Neuronal stem cell (in vitro differentiated cells): ENCODE measurements around the gene PPP1R3D.

Experiments
- DNase-seq: peaks from one replicate; pipeline ENCODE4 v3.0.0-alpha.2; 2013; ENCODE audit warnings: low spot score
- H2AFZ ChIP-seq: one replicate; pipeline ENCODE4 v1.6.1; 2013; ENCODE audit warnings: mild to moderate bottlenecking, low read length, inconsistent platforms
- H2AK5ac ChIP-seq: 2 replicates; pipeline ENCODE4 v1.6.1; 2013; ENCODE audit warnings: low read depth, mild to moderate bottlenecking, inconsistent platforms, low read length, moderate library complexity, mixed read lengths
- H2BK120ac ChIP-seq: 2 replicates; pipeline ENCODE4 v1.6.1; 2013; ENCODE audit warnings: low read depth, mild to moderate bottlenecking, inconsistent platforms, low read length, moderate library complexity, mixed read lengths
- H2BK12ac ChIP-seq: one replicate; pipeline ENCODE4 v1.6.1; 2013; ENCODE audit warnings: low read length, inconsistent platforms
- H2BK15ac ChIP-seq: 2 replicates; pipeline ENCODE4 v1.6.1; 2013; ENCODE audit warnings: mild to moderate bottlenecking, low read length, inconsistent platforms, mixed read lengths
- H2BK5ac ChIP-seq: one replicate; pipeline ENCODE4 v1.6.1; 2013; ENCODE audit warnings: inconsistent platforms, mild to moderate bottlenecking, low read length, moderate library complexity
- H3K14ac ChIP-seq: one replicate; pipeline ENCODE4 v1.6.1; 2013; ENCODE audit warnings: low read length, inconsistent platforms
- H3K18ac ChIP-seq: 2 replicates; pipeline ENCODE4 v1.6.1; 2013; ENCODE audit warnings: low read length, inconsistent platforms
- H3K23ac ChIP-seq: 2 replicates; pipeline ENCODE4 v1.6.1; 2013; ENCODE audit warnings: low read depth, mild to moderate bottlenecking, mixed read lengths, low read length, inconsistent platforms; ENCODE audit not compliant: poor library complexity
- H3K27ac ChIP-seq: replicated peaks from 3 replicates; pipeline ENCODE4 v1.5.1; 2013; ENCODE audit warnings: low read length, inconsistent platforms
- H3K27me3 ChIP-seq, 3 experiments: 2 replicates each; pipeline ENCODE4 v1.6.1; 2013; ENCODE audit warnings: low read length in 3 of 3, mild to moderate bottlenecking in 2 of 3, inconsistent platforms in 1 of 3, low read depth in 1 of 3, mixed read lengths in 1 of 3, moderate library complexity in 1 of 3; ENCODE audit not compliant: control insufficient read depth in 3 of 3, insufficient read depth in 3 of 3
- H3K36me3 ChIP-seq, 2 donors: replicated peaks in 1 of 2; 2 replicates each; pipeline ENCODE4 v1.6.1; 2013; ENCODE audit warnings: low read length in 2 of 2; ENCODE audit not compliant: control insufficient read depth in 2 of 2, insufficient read depth in 2 of 2
- H3K4ac ChIP-seq: 2 replicates; pipeline ENCODE4 v1.6.1; 2013; ENCODE audit warnings: inconsistent platforms, mild to moderate bottlenecking, low read length, moderate library complexity
- H3K4me1 ChIP-seq, 2 donors: 1 replicate in 1 of 2; 2 replicates in 1 of 2; pipeline ENCODE4 v1.6.1; 2013; ENCODE audit warnings: low read length in 2 of 2, low read depth in 1 of 2; ENCODE audit not compliant: control insufficient read depth in 2 of 2, insufficient read depth in 1 of 2
- H3K4me2 ChIP-seq: one replicate; pipeline ENCODE4 v1.6.1; 2013; ENCODE audit warnings: mild to moderate bottlenecking, low read length, inconsistent platforms; ENCODE audit not compliant: insufficient read depth, poor library complexity, severe bottlenecking
- H3K4me3 ChIP-seq, 2 donors: 2 replicates each; pipeline ENCODE4 v1.5.1; 2013; ENCODE audit warnings: low read length in 2 of 2, mild to moderate bottlenecking in 2 of 2, inconsistent platforms in 1 of 2, moderate library complexity in 1 of 2
- H3K79me1 ChIP-seq: one replicate; pipeline ENCODE4 v1.6.1; 2013; ENCODE audit warnings: low read depth, mild to moderate bottlenecking, inconsistent platforms, low read length, moderate library complexity
- H3K9ac ChIP-seq: one replicate; pipeline ENCODE4 v1.6.1; 2013; ENCODE audit warnings: mild to moderate bottlenecking, low read depth, low read length, inconsistent platforms; ENCODE audit not compliant: poor library complexity
- H3K9me3 ChIP-seq, 2 donors: replicated peaks in 1 of 2; 2 replicates each; pipeline versions ENCODE3 to v1.6.1; 2013; ENCODE audit warnings: low read length in 2 of 2, mild to moderate bottlenecking in 2 of 2, inconsistent platforms in 1 of 2, low read depth in 1 of 2, mixed read lengths in 1 of 2, moderate library complexity in 1 of 2; ENCODE audit not compliant: control insufficient read depth in 2 of 2, insufficient read depth in 1 of 2
- H4K8ac ChIP-seq: one replicate; pipeline ENCODE4 v1.6.1; 2013; ENCODE audit warnings: low read depth, mild to moderate bottlenecking, inconsistent platforms, low read length, moderate library complexity
- H4K91ac ChIP-seq: one replicate; pipeline ENCODE4 v1.6.1; 2013; ENCODE audit warnings: low read length, low read depth, mild to moderate bottlenecking, inconsistent platforms; ENCODE audit not compliant: poor library complexity
- WGBS, 2 donors: extraction: QIAGEN DNeasy Blood & Tissue Kit; methylation state at CpG; one replicate each; pipeline ENCODE4 v1.1.7; 2013; ENCODE audit warnings: missing lambda C conversion rate in 2 of 2, mixed read lengths in 1 of 2; ENCODE audit not compliant: insufficient read length in 2 of 2, insufficient replicate concordance in 1 of 2; ENCODE audit errors: extremely low coverage in 2 of 2; 5-methylcytosine and 5-hydroxymethylcytosine counted together

Gene PPP1R3D

DNA sequence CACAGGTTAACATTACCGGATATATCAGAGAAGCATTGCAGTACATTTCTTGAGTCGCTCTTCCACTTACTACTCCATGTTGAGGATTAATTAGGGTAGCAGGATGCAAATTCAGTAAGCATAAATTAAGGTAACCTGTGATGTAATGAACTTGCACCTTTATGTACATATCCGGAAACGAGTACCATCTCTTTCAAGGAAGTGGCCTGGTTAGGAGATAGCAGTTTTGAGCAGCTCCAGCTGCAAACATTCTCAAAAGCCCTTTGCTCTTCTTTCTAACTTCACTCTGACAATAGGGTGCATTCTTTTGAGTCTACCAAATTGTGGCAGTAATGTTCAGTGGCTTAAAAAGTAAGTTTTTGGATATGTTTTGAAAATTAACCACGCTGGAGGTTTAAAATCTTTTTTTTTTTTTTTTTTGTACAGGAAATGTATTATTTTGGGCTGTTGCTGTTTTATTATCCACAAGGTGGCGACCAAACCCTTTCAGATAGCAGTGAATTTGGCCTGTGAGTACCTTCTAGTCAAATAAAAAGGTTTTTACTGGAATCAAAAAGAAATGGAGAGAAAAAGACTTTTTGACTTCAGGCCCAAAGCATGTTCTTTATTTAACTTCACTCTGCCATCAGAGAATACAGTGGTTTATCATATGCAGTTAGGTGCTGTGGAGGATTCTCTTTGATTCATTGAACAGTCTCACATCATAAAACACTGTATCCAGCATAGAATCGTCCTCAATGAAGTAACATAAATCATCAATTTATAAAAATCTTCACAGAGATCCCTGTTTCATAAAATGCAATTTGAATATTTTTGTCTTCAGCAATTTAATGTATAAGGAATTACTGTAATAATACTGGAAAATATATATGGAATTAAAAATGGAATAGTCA, 9.0 kb upstream of the PPP1R3D start:
- H2BK15ac ChIP-seq = no peak overlapping the region
- H3K9me3 ChIP-seq = no peaks in the 10 kb centered on the region
- no peak overlapping the region for H3K9ac ChIP-seq
- H2BK5ac ChIP-seq = no peak overlapping the region
- H3K23ac ChIP-seq = no peak overlapping the region
- H3K4ac ChIP-seq = no peak overlapping the region
- H4K91ac ChIP-seq = no peak overlapping the region
- H3K36me3 ChIP-seq = peaks cover 3 to 22% of the 10 kb centered on the region in 2 donors
- no peak overlapping the region for H4K8ac ChIP-seq
- no peak overlapping the region for H3K4me2 ChIP-seq
- no CpG with 5 or more reads among the region's 7 CpGs for WGBS, 2 donors
- no peak overlapping the region for H2AFZ ChIP-seq
- no peak overlapping the region for H3K27ac ChIP-seq
- no peak overlapping the region for H2BK120ac ChIP-seq
- no peak overlapping the region for H3K14ac ChIP-seq
- peaks cover 1 to 7% of the 10 kb centered on the region in 2 donors for H3K4me1 ChIP-seq
- no peak overlapping the region for H2AK5ac ChIP-seq
- no peak for DNase-seq
- no peak overlapping the region for H2BK12ac ChIP-seq
- no peaks in the 10 kb centered on the region for H3K79me1 ChIP-seq
- H3K18ac ChIP-seq = no peak overlapping the region
- no peaks in the 10 kb centered on the region for H3K27me3 ChIP-seq
- no peak overlapping the region for H3K4me3 ChIP-seq

DNA sequence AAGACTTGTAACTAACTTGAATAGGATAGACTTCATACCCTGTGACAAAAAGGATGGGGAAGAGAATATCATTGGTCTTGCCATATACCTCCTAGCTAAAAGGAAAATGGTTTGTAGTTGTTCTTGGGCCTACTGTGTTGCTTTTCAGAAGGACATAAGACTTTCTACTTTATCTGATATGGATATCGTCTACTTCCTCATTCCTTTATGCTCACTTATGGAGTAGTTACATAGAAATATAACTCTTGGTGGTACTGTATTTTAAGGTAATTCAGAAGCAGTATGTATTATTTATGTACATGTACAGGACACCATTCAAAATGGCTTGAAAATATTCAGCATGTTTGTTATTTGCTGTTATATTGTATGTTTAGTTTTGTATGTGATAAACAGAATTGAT, 8.1 kb upstream of the PPP1R3D start:
- Histone ChIP-seq H3K27me3 (no peaks in the 10 kb centered on the region), H2BK120ac (no peak overlapping the region), H3K23ac (no peak overlapping the region), H3K79me1 (no peaks in the 10 kb centered on the region), H3K4me2 (no peak overlapping the region), H3K36me3 (peaks cover 3 to 31% of the 10 kb centered on the region in 2 donors), H3K9me3 (no peaks in the 10 kb centered on the region), H4K91ac (no peak overlapping the region), H4K8ac (no peak overlapping the region), H2BK15ac (no peak overlapping the region), H3K27ac (no peak overlapping the region), H3K4ac (no peak overlapping the region), H2BK5ac (no peak overlapping the region), H3K4me1 (peaks cover 1 to 7% of the 10 kb centered on the region in 2 donors), H3K18ac (no peak overlapping the region), H2BK12ac (no peak overlapping the region), H3K4me3 (no peak overlapping the region), H3K9ac (no peak overlapping the region), H3K14ac (no peak overlapping the region), H2AK5ac (no peak overlapping the region), H2AFZ (no peak overlapping the region)
- WGBS, 2 donors = no CpG with 5 or more reads among the region's 1 CpG
- DNase-seq = no peak

DNA sequence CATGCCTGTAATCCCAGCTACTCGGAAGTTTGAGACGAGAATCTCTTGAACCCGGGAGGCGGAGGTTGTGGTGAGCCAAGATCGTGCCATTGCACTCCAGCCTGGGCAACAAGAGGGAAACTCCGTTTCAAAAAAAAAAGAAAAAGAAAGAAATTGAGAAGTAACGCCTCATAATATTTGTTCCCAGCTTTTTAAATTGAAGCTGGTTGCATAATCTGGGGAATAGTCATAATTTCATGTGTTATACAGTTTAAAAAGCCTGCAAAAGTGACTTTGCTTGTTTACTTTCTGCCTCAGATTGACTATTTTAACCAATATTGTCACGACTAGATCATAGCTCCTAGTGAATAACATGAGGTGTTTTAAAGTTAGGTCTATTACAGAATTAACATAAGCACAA, 7.3 kb upstream of the PPP1R3D start:
- Histone ChIP-seq H3K79me1 (no peaks in the 10 kb centered on the region), H2BK15ac (no peak overlapping the region), H3K14ac (no peak overlapping the region), H3K4me3 (no peak overlapping the region), H2BK12ac (no peak overlapping the region), H3K18ac (no peak overlapping the region), H3K27ac (no peak overlapping the region), H2AK5ac (no peak overlapping the region), H3K27me3 (no peaks in the 10 kb centered on the region), H4K8ac (no peak overlapping the region), H3K4me1 (peaks cover 1 to 7% of the 10 kb centered on the region in 2 donors), H3K4ac (no peak overlapping the region), H3K9me3 (no peaks in the 10 kb centered on the region), H3K23ac (no peak overlapping the region), H2BK5ac (no peak overlapping the region), H3K9ac (no peak overlapping the region), H4K91ac (no peak overlapping the region), H2BK120ac (no peak overlapping the region), H2AFZ (no peak overlapping the region), H3K36me3 (peaks cover 3 to 39% of the 10 kb centered on the region in 2 donors), H3K4me2 (no peak overlapping the region)
- no CpG with 5 or more reads among the region's 8 CpGs for WGBS, 2 donors
- DNase-seq = no peak

DNA sequence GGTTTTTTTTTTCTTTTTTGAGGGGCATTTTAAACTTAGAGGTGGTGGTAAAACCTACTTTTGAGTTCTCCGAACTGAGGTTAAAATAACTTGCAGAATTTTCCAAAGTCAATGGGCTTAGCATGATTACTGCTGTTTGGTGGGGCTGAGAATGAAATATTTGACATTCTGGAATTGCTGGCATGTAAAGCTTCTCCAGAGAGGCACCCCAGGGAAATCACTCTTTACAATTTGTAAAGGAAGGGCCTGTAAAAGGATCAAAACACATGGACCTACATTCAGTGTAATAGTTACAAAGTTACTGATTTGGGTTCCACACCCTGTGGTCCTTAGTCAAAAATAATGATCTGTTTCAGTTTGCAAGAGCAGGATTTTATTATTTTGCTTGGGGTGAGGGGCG, 5.6 kb upstream of the PPP1R3D start:
- H3K9ac ChIP-seq = no peak overlapping the region
- no peak overlapping the region for H3K4me3 ChIP-seq
- no peaks in the 10 kb centered on the region for H3K27me3 ChIP-seq
- no peaks in the 10 kb centered on the region for H3K9me3 ChIP-seq
- H3K79me1 ChIP-seq = no peaks in the 10 kb centered on the region
- peak overlapping the region; percentile 29 for H3K27ac ChIP-seq
- no peak overlapping the region for H4K8ac ChIP-seq
- DNase-seq = no peak
- no peak overlapping the region for H3K14ac ChIP-seq
- no peak overlapping the region for H3K18ac ChIP-seq
- H3K4ac ChIP-seq = no peak overlapping the region
- no peak overlapping the region for H4K91ac ChIP-seq
- H2BK12ac ChIP-seq = no peak overlapping the region
- H2AFZ ChIP-seq = no peak overlapping the region
- H2AK5ac ChIP-seq = no peak overlapping the region
- no peak overlapping the region for H2BK5ac ChIP-seq
- H3K23ac ChIP-seq = no peak overlapping the region
- H3K4me1 ChIP-seq = peaks cover 1 to 7% of the 10 kb centered on the region in 2 donors
- WGBS, 2 donors = no CpG with 5 or more reads among the region's 2 CpGs
- no peak overlapping the region for H2BK15ac ChIP-seq
- peaks cover 3 to 46% of the 10 kb centered on the region in 2 donors for H3K36me3 ChIP-seq
- H3K4me2 ChIP-seq = no peak overlapping the region
- H2BK120ac ChIP-seq = no peak overlapping the region
